ENCODE data around the gene HERPUD1.

The HERPUD1 gene

GRCh38 chr16:56929639-56930038 lies 2.3 kb upstream of the HERPUD1 start:
- Histone ChIP-seq H3K36me3 (replicated peaks; ENCODE audit: insufficient read depth, low read length) (peaks cover 18% of the 10 kb centered on the region), H3K27me3 (replicated peaks; ENCODE audit: insufficient read depth, low read length) (no peaks in the 10 kb centered on the region), H3K9me2 (replicated peaks; ENCODE audit: insufficient read depth, low read length) (no peaks in the 10 kb centered on the region), H3K4me2 (ENCODE audit: low read depth, low read length) (peak overlapping the region; percentile 99; the same call in 1 of the 2 replicates), H4K20me1 (ENCODE audit: insufficient read depth, low read length) (peaks cover 20% of the 10 kb centered on the region), H3K4me1 (ENCODE audit: low read length) (peaks cover 24% of the 10 kb centered on the region), H3K9me3 (replicated peaks; ENCODE audit: insufficient read depth, low read length) (no peaks in the 10 kb centered on the region), H2AFZ (ENCODE audit: low read length) (no peak overlapping the region), H3K79me2 (ENCODE audit: low read length) (peaks cover 27% of the 10 kb centered on the region), H3F3A (ENCODE audit: insufficient read depth, low read length) (peaks cover 39% of the 10 kb centered on the region), H3K4me3 (ENCODE audit: low read length) (no peak overlapping the region), H3K27ac (ENCODE audit: low read length) (peak overlapping the region; percentile 100; the same call in 1 of the 2 replicates), H3K9ac (ENCODE audit: low read length) (peak overlapping the region; percentile 100; the same call in 1 of the 2 replicates)
- no peak for DNase-seq
- TF ChIP-seq EZH2 (optimal IDR thresholded peaks at IDR 0.05; ENCODE audit: low read depth, low read length) (no peak), EZH2phosphoT487 (IDR thresholded peaks at IDR 0.05; ENCODE audit: low read length) (no peak), CTCF (IDR thresholded peaks at IDR 0.05; ENCODE audit: low read length) (no peak)

- Histone ChIP-seq H3K27ac (ENCODE audit: low read length) (peak overlapping the region; percentile 100), H3K36me3 (replicated peaks; ENCODE audit: insufficient read depth, low read length) (peaks cover 27% of the 10 kb centered on the region), H3K27me3 (replicated peaks; ENCODE audit: insufficient read depth, low read length) (no peaks in the 10 kb centered on the region), H3K79me2 (ENCODE audit: low read length) (peaks cover 38% of the 10 kb centered on the region), H3K9me2 (replicated peaks; ENCODE audit: insufficient read depth, low read length) (no peaks in the 10 kb centered on the region), H3K9ac (ENCODE audit: low read length) (peak overlapping the region; percentile 100), H4K20me1 (ENCODE audit: insufficient read depth, low read length) (peaks cover 29% of the 10 kb centered on the region), H3K4me1 (ENCODE audit: low read length) (peaks cover 24% of the 10 kb centered on the region), H3K4me2 (ENCODE audit: low read depth, low read length) (peak overlapping the region; percentile 99), H3K9me3 (replicated peaks; ENCODE audit: insufficient read depth, low read length) (no peaks in the 10 kb centered on the region), H3F3A (ENCODE audit: insufficient read depth, low read length) (peaks cover 49% of the 10 kb centered on the region), H3K4me3 (ENCODE audit: low read length) (peak overlapping the region; percentile 43), H2AFZ (ENCODE audit: low read length) (0 out of 2 replicates have a peak overlapping the region, but pooled peaks have one; percentile 2)
- TF ChIP-seq EZH2 (optimal IDR thresholded peaks at IDR 0.05; ENCODE audit: low read depth, low read length), result no peak
- TF ChIP-seq EZH2phosphoT487 (IDR thresholded peaks at IDR 0.05; ENCODE audit: low read length), result no peak
- no peak for TF ChIP-seq CTCF (IDR thresholded peaks at IDR 0.05; ENCODE audit: low read length)
- peak; percentile 54 for DNase-seq
These were observed 1.3 kb upstream of the HERPUD1 start for GRCh38 chr16:56930486-56931270.

DNA sequence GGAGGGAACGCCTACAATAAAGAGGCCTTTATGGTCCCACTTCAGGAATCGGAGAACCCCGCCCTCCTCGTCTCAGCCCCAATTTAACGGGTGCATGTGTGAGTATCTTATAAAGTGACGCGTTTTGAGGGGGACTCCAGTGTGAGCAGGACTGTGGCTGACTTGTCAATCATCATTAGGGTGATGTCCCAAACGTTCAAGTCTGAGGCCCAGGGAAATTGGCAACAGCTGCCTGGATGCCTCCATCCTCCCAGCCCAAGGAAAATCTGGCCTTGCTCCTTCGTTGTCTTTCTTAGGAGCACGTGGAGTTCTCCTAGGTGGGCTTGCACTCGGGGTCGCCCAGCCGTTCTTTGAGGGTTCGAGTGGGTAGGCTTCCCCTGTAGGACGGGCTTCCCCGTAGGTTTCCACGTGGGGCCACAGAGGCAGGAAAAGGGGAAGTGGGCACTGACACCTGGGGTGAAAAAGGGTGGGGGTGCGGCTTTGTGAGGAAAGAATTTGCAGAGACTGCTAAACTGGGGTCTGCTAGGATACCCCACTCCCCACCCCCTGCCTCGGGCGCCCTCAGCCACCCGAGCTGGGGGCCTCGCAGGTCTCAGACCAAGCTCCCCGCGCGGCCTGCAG lies 561 bp upstream of the HERPUD1 start:
- peak; percentile 89 for DNase-seq
- H2AFZ ChIP-seq (ENCODE audit: low read length), result no peak overlapping the region
- peaks cover 30% of the 10 kb centered on the region for H3K36me3 ChIP-seq (replicated peaks; ENCODE audit: insufficient read depth, low read length)
- H3K9me2 ChIP-seq (replicated peaks; ENCODE audit: insufficient read depth, low read length), result no peaks in the 10 kb centered on the region
- no peak for TF ChIP-seq EZH2 (optimal IDR thresholded peaks at IDR 0.05; ENCODE audit: low read depth, low read length)
- no peak for TF ChIP-seq CTCF (IDR thresholded peaks at IDR 0.05; ENCODE audit: low read length)
- no peak for TF ChIP-seq EZH2phosphoT487 (IDR thresholded peaks at IDR 0.05; ENCODE audit: low read length)
- H3K4me2 ChIP-seq (ENCODE audit: low read depth, low read length), result peak overlapping the region; percentile 99
- no peaks in the 10 kb centered on the region for H3K9me3 ChIP-seq (replicated peaks; ENCODE audit: insufficient read depth, low read length)
- peak overlapping the region; percentile 63 for H3K4me3 ChIP-seq (ENCODE audit: low read length)
- H3F3A ChIP-seq (ENCODE audit: insufficient read depth, low read length), result peaks cover 56% of the 10 kb centered on the region
- H3K79me2 ChIP-seq (ENCODE audit: low read length), result peaks cover 45% of the 10 kb centered on the region
- H3K27me3 ChIP-seq (replicated peaks; ENCODE audit: insufficient read depth, low read length), result no peaks in the 10 kb centered on the region
- H3K27ac ChIP-seq (ENCODE audit: low read length), result peak overlapping the region; percentile 100
- peaks cover 35% of the 10 kb centered on the region for H4K20me1 ChIP-seq (ENCODE audit: insufficient read depth, low read length)
- peak overlapping the region; percentile 100 for H3K9ac ChIP-seq (ENCODE audit: low read length)
- peaks cover 24% of the 10 kb centered on the region for H3K4me1 ChIP-seq (ENCODE audit: low read length)

Data from MM.1S (cell line).